ENCODE measurements around the gene PSMB3. TPM values are rescaled to one million over a fixed set of nuclear protein-coding genes. Genes with fewer than 3 reads are reported as not detected.
A peak's percentile ranks its signal among the peaks of the same experiment; 100 is the strongest.

PSMB3 gene
- total and polyA plus RNA-seq, 11 donors: 145 to 305 (median 199) TPM

DNA sequence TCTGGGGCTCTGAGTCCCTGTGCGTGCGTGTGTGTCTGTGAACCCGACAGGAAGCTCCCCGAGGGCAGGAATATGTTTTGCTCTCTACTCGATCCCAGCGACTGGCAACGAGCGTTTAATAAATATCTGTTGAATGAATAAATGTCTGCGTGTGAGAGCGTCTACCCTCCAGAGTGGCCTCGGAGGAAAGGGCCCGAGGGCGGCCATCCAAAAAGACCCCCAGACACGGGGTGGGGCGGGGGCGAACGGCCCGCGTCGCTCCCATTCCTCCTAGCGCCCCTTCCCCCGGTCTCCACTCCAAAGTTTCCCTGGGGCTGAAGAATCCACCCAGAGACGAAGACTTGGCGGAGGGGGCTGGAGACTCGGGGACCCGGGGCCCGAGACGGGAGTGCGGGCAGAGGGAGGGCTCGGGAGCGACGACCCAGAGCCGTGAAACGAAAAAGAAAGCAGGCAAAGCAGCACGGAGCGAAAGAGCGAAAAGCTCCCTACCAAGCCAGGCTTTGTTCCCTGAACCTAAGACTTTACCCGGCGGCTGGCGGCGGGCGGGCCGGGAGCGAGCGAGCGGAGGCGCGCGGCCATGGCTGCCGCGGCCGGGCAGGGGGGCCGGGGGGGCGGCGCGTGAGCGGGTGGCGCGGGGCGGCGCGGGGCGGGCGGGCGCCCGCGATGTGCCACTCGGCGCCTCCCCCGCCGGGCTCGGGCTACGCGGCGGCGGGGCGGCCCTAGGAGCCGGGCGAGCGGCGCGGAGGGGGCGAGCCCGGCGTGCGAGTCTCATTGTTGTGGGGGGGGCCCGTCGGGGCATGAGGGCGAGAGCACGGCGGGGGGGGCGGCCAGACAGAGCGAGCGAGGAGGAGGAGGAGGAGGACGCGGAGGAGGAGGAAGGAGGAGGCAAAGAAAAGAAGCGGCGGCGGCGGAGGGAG lies 47.7 kb upstream of the PSMB3 start, which contains the start of gene MLLT6:
TSS of gene MLLT6 (plus strand) at position 668 of the 917 bp plus-strand sequence. CDS start 360 bp downstream, outside the sequence.
- Histone ChIP-seq H3K27me3 (no peaks in the 10 kb centered on the region), H3K36me3 (peaks cover 0 to 27% (median 22%) of the 10 kb centered on the region in 9 donors), H3K27ac (peak within 1 kb of the TSS; percentile 89 to 99 (median 97)), H3K4me1 (peaks cover 4 to 56% (median 31%) of the 10 kb centered on the region in 12 donors), H3K4me3 (peak within 1 kb of the TSS; percentile 67 to 97 (median 87)), H3K9me3 (no peaks in the 10 kb centered on the region)
- WGBS, 4 donors: 1 to 2% (median 1%) methylated on average over 50 to 99 of the region's 100 CpGs
- peak in 1 of 2 donors; percentile 39 for TF ChIP-seq POLR2A (IDR thresholded peaks at IDR 0.05)
- TF ChIP-seq, protein P1, sequence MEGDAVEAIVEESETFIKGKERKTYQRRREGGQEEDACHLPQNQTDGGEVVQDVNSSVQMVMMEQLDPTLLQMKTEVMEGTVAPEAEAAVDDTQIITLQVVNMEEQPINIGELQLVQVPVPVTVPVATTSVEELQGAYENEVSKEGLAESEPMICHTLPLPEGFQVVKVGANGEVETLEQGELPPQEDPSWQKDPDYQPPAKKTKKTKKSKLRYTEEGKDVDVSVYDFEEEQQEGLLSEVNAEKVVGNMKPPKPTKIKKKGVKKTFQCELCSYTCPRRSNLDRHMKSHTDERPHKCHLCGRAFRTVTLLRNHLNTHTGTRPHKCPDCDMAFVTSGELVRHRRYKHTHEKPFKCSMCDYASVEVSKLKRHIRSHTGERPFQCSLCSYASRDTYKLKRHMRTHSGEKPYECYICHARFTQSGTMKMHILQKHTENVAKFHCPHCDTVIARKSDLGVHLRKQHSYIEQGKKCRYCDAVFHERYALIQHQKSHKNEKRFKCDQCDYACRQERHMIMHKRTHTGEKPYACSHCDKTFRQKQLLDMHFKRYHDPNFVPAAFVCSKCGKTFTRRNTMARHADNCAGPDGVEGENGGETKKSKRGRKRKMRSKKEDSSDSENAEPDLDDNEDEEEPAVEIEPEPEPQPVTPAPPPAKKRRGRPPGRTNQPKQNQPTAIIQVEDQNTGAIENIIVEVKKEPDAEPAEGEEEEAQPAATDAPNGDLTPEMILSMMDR (IDR thresholded peaks at IDR 0.05): no peak
- ATAC-seq (peak; percentile 45 to 64 (median 52)), DNase-seq (peak; percentile 85 to 89 (median 88))
- intact Hi-C loops (cut with DNase I): loop anchor here in 2 of 10 donors (2.0 to 5.0 kb wide), 2 partner anchors 26 to 37 kb away; partner anchors contain the start of gene CISD3 (in 1 of the 2)

DNA sequence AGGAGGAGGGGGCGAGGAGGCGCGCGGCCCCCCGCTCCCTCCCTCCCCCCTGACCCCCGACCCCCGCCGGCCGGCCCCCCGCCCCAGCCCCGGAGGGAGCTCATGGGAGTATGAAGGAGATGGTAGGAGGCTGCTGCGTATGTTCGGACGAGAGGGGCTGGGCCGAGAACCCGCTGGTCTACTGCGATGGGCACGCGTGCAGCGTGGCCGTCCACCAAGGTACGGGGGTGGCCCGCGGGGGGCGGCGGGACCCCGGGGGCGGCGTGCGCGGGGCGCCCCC lies 47.1 kb upstream of the PSMB3 start:
- Histone ChIP-seq H3K36me3 (peaks cover 0 to 33% (median 28%) of the 10 kb centered on the region in 9 donors), H3K27ac (peak overlapping the region; percentile 87 to 99 (median 94)), H3K9me3 (no peaks in the 10 kb centered on the region), H3K4me1 (peaks cover 4 to 62% (median 31%) of the 10 kb centered on the region in 12 donors), H3K27me3 (no peaks in the 10 kb centered on the region), H3K4me3 (peak overlapping the region; percentile 67 to 97 (median 87))
- TF ChIP-seq POLR2A (IDR thresholded peaks at IDR 0.05): no peak
- TF ChIP-seq, protein P1 (IDR thresholded peaks at IDR 0.05): no peak
- WGBS, 4 donors: 0 to 1% (median 1%) methylated on average over 9 to 31 of the region's 32 CpGs
- DNase-seq (peak in 1 of 5 donors; percentile 56), ATAC-seq (no peak)
- intact Hi-C loops (cut with DNase I): loop anchor here in 1 of 10 donors (2.0 kb wide), 1 partner anchor 25 kb away; the partner anchor contains the start of gene CISD3

DNA sequence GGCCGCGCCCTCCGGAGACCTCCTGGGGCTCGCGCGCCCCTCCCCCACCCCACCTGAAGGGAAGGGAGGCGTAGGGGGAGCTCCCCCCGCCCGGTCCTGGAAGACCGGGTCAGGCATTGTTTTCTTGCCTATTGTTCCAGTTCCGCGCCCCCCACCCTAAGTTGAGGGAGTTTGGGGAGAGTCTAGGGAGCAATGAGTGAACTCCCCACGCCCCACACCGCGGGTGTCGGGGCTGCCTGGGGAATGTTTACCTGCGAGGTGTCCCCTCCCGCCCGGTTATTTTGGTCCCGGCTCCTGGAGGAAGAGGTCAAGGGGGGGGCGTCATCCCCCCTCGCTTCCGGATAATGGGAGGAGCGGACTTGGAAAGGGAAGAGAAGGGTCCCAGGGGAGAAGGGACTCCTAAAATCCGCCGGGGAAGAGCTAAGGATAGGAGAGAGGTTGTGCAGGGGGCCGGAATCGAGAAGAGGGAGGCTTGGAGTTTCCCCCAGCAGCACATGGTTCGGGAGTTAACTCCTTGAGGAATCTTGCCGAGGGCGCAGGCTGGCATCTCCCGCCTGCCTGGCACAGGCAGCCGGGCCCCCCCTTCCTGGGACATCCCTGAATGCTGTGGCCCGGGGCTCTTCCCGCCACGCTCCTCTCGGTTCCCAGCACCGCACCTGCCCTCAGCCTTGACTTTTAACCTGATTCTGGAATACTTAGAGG lies 46.6 kb upstream of the PSMB3 start:
- Histone ChIP-seq H3K36me3 (peaks cover 0 to 36% (median 28%) of the 10 kb centered on the region in 9 donors), H3K4me1 (peaks cover 4 to 66% (median 31%) of the 10 kb centered on the region in 12 donors), H3K9me3 (no peaks in the 10 kb centered on the region), H3K27me3 (no peaks in the 10 kb centered on the region), H3K4me3 (peak overlapping the region; percentile 67 to 97 (median 87)), H3K27ac (peak overlapping the region; percentile 87 to 99 (median 94))
- 0 to 1% (median 1%) methylated on average over 25 to 38 of the region's 38 CpGs for WGBS, 4 donors
- intact Hi-C loops (cut with DNase I): loop anchor here in 2 of 10 donors (2.0 kb wide), 2 partner anchors 23 to 25 kb away; partner anchors contain the start of gene CISD3 (in 1 of the 2)
- peak in 1 of 4 donors; percentile 11 for ATAC-seq
- TF ChIP-seq POLR2A (IDR thresholded peaks at IDR 0.05): no peak
- TF ChIP-seq, protein P1 (IDR thresholded peaks at IDR 0.05): no peak
- peak; percentile 76 to 83 (median 80) for DNase-seq
